ENCODE measurements around the gene ANKRD37.
A peak's percentile ranks its signal among the peaks of the same experiment; 100 is the strongest.

The ANKRD37 gene

DNA sequence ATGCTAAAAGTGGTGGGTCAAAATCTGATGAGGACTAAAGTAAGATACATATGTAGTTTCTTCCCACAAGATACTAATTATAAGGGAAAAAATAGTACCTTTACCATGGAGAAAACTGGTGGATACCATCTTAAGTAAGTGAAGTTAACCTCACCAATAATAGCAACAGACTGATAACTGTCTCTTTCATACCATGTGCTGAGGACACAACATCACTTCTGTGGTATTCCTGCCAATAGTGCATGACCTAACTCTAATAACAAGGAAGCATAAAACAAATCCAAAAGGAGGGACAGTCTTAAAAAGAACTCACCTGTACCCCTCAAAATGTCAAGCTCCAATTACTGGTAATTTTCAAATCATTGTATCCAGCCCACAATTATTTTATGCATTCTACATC lies 20.3 kb downstream of the ANKRD37 start:
- DNase-seq (ENCODE audit: low read depth in 2 of 2), result no peak

DNA sequence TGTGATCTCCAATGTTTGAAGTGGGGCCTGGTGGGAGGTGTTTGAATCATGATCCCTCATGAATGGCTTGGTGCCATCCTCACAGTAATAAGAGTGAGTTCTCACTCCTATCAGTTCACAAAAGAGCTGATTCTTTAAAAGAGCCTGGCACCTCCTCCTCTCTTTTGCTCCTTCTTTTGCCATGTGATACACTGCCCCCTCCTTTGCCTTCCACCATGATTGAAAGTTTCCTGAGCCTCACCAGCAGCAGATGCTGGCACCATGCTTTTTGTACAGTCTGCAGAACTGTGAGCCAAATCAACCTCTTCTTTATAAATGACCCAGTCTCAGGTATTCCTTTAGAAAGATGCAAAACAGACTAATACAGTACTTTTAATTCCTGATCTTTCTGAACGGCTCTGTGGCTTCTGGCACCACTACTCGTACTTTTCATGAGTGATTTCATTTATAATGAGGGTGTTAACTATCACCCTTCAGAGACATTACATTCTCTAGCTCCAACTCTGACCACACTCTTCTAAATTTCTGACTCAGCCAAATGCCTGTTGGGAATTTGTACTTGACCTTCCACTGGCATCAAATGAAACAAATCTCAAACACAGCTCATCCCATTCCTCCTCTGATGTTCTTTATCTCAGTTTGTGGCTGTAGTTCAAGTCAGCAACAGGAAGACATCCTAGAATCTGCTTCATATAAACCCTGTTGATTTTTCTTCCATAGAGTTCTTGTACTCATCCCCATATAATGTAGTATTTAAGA lies 24.9 kb downstream of the ANKRD37 start:
- no peak for DNase-seq (ENCODE audit: low read depth in 2 of 2)

DNA sequence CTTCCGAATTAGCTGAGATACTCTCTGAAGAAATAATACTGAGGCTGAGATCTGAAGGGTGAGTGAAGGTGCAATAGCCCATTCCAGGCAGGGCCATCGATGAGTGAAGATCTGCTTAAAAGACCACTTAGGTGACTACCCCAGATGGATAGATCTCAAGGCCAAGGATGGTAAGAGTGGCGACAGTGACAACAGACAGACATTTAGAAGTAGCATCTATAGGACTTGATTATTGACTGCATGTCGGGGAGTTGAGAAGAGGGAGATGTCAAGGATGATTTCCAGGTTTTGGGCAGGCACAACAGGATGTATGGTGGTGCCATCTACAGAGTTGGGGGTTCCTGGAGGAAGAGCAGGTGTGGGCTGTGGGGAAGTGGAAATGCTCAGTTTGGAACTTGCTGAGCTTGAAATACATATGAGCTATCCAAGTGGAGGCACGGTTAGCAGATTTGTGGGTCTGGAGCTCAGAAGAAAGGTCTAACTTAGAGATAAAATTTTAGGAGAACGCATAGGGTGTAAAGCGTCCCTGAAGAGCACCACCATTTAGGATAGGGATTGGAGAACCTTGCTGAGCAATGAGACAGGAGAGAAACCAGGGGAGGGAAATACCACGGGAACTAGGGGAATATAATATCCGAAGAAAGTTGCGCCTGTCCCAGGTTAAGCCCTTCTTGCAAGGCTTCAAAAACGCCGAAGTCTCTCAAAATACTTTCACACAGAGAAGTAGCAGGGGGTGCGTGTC lies 28.4 kb downstream of the ANKRD37 start:
- no peak for DNase-seq (ENCODE audit: low read depth in 2 of 2)

DNA sequence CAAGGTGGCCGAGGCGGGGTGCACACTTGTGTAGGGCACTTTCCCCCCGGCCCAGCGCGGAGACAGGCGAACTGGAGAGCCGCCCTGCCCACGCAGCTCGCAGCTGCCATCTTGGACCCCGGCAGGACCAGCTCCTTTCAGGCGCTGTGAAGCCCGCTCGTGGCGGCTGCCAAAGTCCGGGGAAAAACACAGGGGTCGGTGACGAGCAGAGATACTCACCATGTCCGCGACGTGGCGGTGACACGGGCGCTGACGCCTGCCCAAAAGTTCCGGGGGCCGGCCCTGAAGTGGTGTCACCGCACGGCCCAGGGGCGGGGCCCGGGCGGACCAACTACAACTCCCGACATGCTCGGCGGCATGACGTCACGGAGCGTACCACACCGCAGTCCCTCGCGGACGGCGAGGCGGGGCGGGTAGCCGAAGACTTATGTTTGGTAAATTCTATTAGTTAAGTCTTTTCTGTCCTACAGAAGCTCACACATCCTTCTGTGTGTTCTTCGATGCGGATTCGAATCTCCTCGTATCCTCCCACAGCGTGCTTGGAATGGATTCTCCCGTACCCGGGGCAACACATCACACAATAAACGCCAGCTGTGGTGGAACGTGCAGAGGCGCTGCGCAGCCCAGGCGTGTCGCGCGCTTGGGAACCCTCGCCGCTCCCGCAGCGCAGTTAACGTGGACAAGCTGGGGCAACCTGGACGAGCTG lies 29.2 kb downstream of the ANKRD37 start, which contains the start of gene UFSP2:
UFSP2 (minus strand) TSS at position 318 of the 706 bp plus-strand sequence; CDS start at position 222, 96 bp downstream.
- DNase-seq (ENCODE audit: low read depth in 2 of 2), result peak; percentile 72 to 75

DNA sequence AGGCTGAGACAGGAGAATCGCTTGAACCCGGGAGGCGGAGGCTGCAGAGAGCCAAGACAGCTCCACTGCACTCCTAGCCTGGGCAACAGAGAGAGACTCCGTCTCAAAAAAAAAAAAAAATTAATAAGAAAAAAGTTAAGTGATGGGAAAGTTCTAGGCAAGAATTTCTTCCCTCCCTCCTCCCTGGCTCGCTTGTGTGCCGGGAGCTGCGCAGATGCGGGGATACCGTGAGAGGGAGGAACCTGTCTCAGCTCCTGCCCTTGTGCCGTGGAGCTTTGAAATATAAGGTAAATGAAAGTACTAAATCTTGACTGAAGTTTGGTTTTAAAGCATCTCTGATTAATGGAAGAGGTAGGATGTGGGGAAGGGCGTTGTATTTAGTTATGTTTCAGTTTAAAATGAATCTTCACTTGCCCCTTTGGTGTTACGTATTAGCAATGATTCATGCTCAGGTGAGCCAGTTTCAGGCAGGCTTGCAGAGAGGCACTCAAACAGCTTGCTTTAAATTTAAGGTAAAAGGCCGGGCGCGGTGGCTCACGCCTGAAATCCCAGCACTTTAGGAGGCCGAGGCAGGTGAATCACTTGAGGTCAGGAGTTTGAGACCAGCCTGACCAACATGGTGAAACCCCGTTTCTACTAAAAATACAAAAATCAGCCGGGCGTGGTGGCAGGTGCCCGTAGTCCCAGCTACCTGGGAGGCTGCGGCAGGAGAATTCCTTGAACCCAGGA lies 30.5 kb downstream of the ANKRD37 start:
- no peak for DNase-seq (ENCODE audit: low read depth in 2 of 2)

DNA sequence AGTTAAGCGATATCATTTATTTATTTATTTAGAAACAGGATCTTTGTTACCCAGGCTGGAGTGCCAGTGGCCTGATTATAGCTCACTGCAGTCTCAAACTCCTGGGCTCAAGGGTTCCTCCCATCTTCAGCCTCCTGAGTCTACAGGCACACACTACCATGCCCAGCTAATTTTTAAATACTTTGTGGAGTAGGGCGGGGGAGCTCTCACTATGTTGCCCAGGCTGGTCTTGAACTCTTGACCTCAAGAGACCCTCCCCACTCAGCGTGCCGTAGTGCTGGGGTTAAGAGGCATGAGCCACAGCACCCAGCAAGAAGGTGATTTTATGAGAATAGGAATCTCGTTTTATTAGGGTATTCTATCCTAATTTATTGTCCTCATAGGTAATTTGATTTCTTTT lies 33.0 kb downstream of the ANKRD37 start:
- no peak for DNase-seq (ENCODE audit: low read depth in 2 of 2)

DNA sequence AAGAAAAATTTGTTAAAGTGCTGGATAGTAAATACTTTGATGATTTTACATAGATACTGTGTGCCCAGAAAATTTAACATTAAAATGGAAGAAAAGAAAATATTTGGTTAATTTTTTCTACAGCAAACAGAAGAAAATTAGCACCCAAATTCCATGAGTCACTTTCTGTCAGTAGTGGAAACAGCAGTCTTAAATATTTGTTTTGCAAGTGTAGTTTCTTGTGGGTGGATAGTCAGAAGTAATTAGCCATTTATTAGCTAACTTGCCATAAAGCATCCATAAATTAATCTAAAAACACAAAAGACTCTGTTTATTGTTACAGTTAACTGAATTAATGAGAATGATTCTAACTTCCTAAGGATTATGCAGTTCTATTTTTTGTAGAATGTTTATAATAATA lies 38.8 kb downstream of the ANKRD37 start:
- no peak for DNase-seq (ENCODE audit: low read depth in 2 of 2)

DNA sequence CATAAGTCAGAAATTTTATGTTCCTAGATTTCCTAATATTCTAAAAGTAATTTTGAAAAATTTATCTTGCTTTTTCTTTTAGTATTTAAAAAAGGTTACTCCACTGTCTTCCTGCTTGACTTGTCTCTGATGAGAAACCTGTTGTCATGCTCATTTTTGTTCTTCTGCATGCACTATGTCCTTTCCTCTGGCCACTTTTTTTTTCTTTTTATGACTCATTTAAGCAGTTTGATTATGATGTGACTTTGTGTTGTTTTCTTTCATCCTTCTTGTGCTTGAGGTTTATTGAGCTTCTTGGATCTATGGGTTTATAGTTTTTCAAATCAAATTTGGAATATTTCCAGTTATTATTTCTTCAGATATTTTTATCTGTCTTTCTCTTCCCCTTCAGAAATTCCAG lies 41.2 kb downstream of the ANKRD37 start:
- DNase-seq (ENCODE audit: low read depth in 2 of 2), result no peak

DNA sequence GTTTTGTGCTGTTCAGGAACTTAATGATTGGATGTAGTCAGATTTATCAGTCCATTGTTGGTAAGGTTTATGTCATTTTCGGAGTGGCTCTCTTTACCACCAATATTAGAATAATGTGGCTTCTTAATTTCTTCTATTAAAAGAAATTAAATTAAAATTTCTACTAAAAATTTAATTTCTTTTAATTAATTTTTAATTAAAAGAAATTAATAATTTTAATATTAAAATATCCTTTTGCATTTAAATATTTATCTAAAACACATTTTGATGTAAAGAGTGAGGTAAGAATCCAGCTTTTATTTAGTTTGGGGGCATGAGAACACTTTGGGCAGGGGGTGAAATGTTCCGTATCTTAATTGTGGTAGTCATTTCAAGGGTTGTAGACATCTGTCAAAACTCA lies 44.8 kb downstream of the ANKRD37 start:
- no peak for DNase-seq (ENCODE audit: low read depth in 2 of 2)

DNA sequence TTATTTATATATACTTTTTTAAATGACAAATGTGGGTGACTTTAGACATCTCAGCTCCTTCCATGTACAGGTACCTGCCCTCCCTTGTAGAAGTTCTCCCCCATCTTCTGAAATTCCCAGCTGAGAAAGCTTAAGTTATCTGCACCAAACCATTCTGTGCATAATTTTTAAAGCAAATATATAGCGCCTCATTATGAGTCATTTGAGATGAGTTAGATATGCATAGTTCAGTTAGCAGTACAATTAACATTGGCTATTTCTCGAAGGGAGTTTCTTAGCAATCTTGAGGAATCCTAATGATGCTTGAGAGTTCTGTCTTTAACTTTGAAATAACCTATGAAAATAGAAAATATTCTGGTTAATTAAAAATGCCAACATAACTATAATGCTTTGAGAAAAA lies 48.6 kb downstream of the ANKRD37 start:
- no peak for DNase-seq (ENCODE audit: low read depth in 2 of 2)

Data from stimulated activated CD4-positive, alpha-beta T cell treated with anti-CD3 and anti-CD28 coated beads, Interleukin-12 subunit alpha, Interleukin-12 subunit beta, amount 100 ng/mL, for 24 hours (primary cell).